SK-N-SH (cell line): ENCODE results near the gene TAOK1. TPM values are rescaled to one million over a fixed set of nuclear protein-coding genes. Genes with fewer than 3 reads are reported as not detected.

Source experiments
- CTCF ChIA-PET: fragments of 300-600, 350-600 bp; formaldehyde crosslinking; extraction: SDS; loops from one replicate; lab custom pipeline; 2021; lab: Yijun Ruan, JAX
- POLR2A ChIA-PET: fragments of 350-600 bp; sonication (Branson Sonifier 250); formaldehyde crosslinking; extraction: SDS; loops from one replicate; lab custom pipeline; 2020; ENCODE audit warnings: antibody characterized with exemption, inconsistent platforms; lab: Yijun Ruan, JAX
- DNase-seq: peaks from one replicate; pipeline ENCODE4 v3.0.0; 2012
- H2AFZ ChIP-seq: fragments of 200-600 bp; sonication (generic); 2 replicates; pipeline ENCODE4 v1.8.1; 2016; ENCODE audit warnings: antibody characterized with exemption, mild to moderate bottlenecking, low read depth
- H3F3A ChIP-seq: fragments of 200-600 bp; sonication (generic); replicated peaks from 2 replicates; pipeline ENCODE3; 2016; ENCODE audit warnings: antibody characterized with exemption, mild to moderate bottlenecking; ENCODE audit not compliant: insufficient read depth
- H3K27ac ChIP-seq, 2 experiments: fragments of 200-500 bp in 1 of 2; fragments of 200-600 bp in 1 of 2; sonication (Bioruptor generic) in 1 of 2; sonication (generic), shearing (Covaris generic) in 1 of 2; 2 replicates each; pipeline versions ENCODE4 v1.5.1 to v1.6.1; 2014 to 2016; ENCODE audit warnings: low read depth in 2 of 2, inconsistent platforms in 1 of 2, low read length in 1 of 2, mild to moderate bottlenecking in 1 of 2, mixed read lengths in 1 of 2
- H3K27me3 ChIP-seq: fragments of 200-600 bp; sonication (generic), shearing (Covaris generic); 2 replicates; pipeline ENCODE4 v1.6.1; 2016; ENCODE audit warnings: mixed run types; ENCODE audit not compliant: insufficient read depth
- H3K36me3 ChIP-seq, 2 experiments: fragments of 200-500 bp in 1 of 2; fragments of 200-600 bp in 1 of 2; sonication (Bioruptor generic) in 1 of 2; sonication (generic) in 1 of 2; replicated peaks in 1 of 2; 2 replicates each; pipeline versions ENCODE3 to v1.5.1; 2014 to 2016; ENCODE audit warnings: low read length in 1 of 2, mild to moderate bottlenecking in 1 of 2; ENCODE audit not compliant: insufficient read depth in 2 of 2, control insufficient read depth in 1 of 2
- H3K4me1 ChIP-seq, 2 experiments: fragments of 200-500 bp in 1 of 2; fragments of 200-600 bp in 1 of 2; sonication (Bioruptor generic) in 1 of 2; sonication (generic), shearing (Covaris generic) in 1 of 2; 2 replicates each; pipeline versions ENCODE4 v1.5.1 to v1.6.1; 2014 to 2016; ENCODE audit warnings: low read depth in 1 of 2, low read length in 1 of 2, mixed run types in 1 of 2; ENCODE audit not compliant: insufficient read depth in 2 of 2, control insufficient read depth in 1 of 2
- H3K4me2 ChIP-seq: fragments of 200-600 bp; sonication (generic), shearing (Covaris generic); 2 replicates; pipeline ENCODE4 v1.6.1; 2017; ENCODE audit warnings: mixed run types
- H3K4me3 ChIP-seq, 2 experiments: fragments of 200-500 bp in 1 of 2; fragments of 200-600 bp in 1 of 2; sonication (Bioruptor generic) in 1 of 2; sonication (generic), shearing (Covaris generic) in 1 of 2; 2 replicates each; pipeline versions ENCODE4 v1.5.1 to v1.8.1; 2014 to 2016; ENCODE audit warnings: low read depth in 2 of 2, inconsistent platforms in 1 of 2, low read length in 1 of 2, mild to moderate bottlenecking in 1 of 2, mixed read lengths in 1 of 2, moderate library complexity in 1 of 2
- H3K79me2 ChIP-seq: fragments of 200-600 bp; sonication (generic); 2 replicates; pipeline ENCODE4 v1.8.1; 2017; ENCODE audit warnings: mild to moderate bottlenecking; ENCODE audit not compliant: insufficient read depth
- H3K9ac ChIP-seq: fragments of 200-600 bp; sonication (generic); 2 replicates; pipeline ENCODE4 v1.6.1; 2017; ENCODE audit warnings: mixed run types
- H3K9me2 ChIP-seq: fragments of 200-600 bp; sonication (generic); 2 replicates; pipeline ENCODE4 v1.6.1; 2017; ENCODE audit warnings: mixed run types
- H3K9me3 ChIP-seq: fragments of 200-600 bp; sonication (generic); 2 replicates; pipeline ENCODE4 v1.6.1; 2017; ENCODE audit warnings: mixed run types, mild to moderate bottlenecking, moderate library complexity
- H4K20me1 ChIP-seq: fragments of 200-600 bp; sonication (generic); 2 replicates; pipeline ENCODE4 v1.6.1; 2017; ENCODE audit warnings: mild to moderate bottlenecking, mixed run types; ENCODE audit not compliant: insufficient read depth
- CTCF ChIP-seq: fragments of 200-600 bp; sonication (generic); IDR thresholded peaks from 2 replicates; pipeline ENCODE4 v1.6.1; 2017; ENCODE audit warnings: antibody characterized with exemption, mild to moderate bottlenecking, moderate library complexity
- EP300 ChIP-seq, 2 experiments: IDR thresholded peaks; 2 replicates each; pipeline versions ENCODE4 v1.4.0 to v1.6.1; 2012; ENCODE audit warnings: borderline replicate concordance in 1 of 2, low read depth in 1 of 2, low read length in 1 of 2
- FOSL2 ChIP-seq: IDR thresholded peaks from 2 replicates; pipeline ENCODE4 v1.4.0; 2012; ENCODE audit warnings: low read depth, mild to moderate bottlenecking, moderate library complexity, borderline replicate concordance
- FOXM1 ChIP-seq: IDR thresholded peaks from 2 replicates; pipeline ENCODE4 v1.4.0; 2012; ENCODE audit warnings: low read depth, mild to moderate bottlenecking
- GABPA ChIP-seq: IDR thresholded peaks from 2 replicates; pipeline ENCODE4 v1.4.0; 2012; ENCODE audit warnings: low read depth, mild to moderate bottlenecking
- IRF3 ChIP-seq: fragments of 150-350 bp; IDR thresholded peaks from 2 replicates; pipeline ENCODE4 v1.6.1; 2016; ENCODE audit warnings: mild to moderate bottlenecking, low read depth, low read length
- MAX ChIP-seq: IDR thresholded peaks from 2 replicates; pipeline ENCODE4 v1.4.0; 2012; ENCODE audit warnings: low read depth
- MEF2A ChIP-seq: IDR thresholded peaks from 2 replicates; pipeline ENCODE4 v1.4.0; 2012; ENCODE audit warnings: low read depth, borderline replicate concordance
- MXI1 ChIP-seq: IDR thresholded peaks from 2 replicates; pipeline ENCODE4 v1.6.1; 2012; ENCODE audit warnings: mild to moderate bottlenecking, low read depth, low read length, improper control_type of control experiment
- NFIC ChIP-seq: IDR thresholded peaks from 2 replicates; pipeline ENCODE4 v1.4.0; 2012; ENCODE audit warnings: borderline replicate concordance
- NRF1 ChIP-seq: IDR thresholded peaks from 2 replicates; pipeline ENCODE4 v1.6.1; 2012; ENCODE audit warnings: low read depth, mild to moderate bottlenecking, low read length
- PBX3 ChIP-seq: IDR thresholded peaks from 2 replicates; pipeline ENCODE4; 2012
- RAD21 ChIP-seq: IDR thresholded peaks from 2 replicates; pipeline ENCODE4 v1.6.1; 2012; ENCODE audit warnings: mild to moderate bottlenecking, low read length
- RFX5 ChIP-seq: IDR thresholded peaks from 2 replicates; pipeline ENCODE4 v1.6.1; 2012; ENCODE audit warnings: mild to moderate bottlenecking, improper control_type of control experiment, low read length
- RXRA ChIP-seq: IDR thresholded peaks from 2 replicates; pipeline ENCODE4 v1.4.0; 2012; ENCODE audit warnings: low read depth, mild to moderate bottlenecking, borderline replicate concordance
- SIN3A ChIP-seq: IDR thresholded peaks from 2 replicates; pipeline ENCODE4 v1.6.1; 2012; ENCODE audit warnings: low read depth, mild to moderate bottlenecking, low read length, moderate library complexity, borderline replicate concordance
- TAF1 ChIP-seq: IDR thresholded peaks from 2 replicates; pipeline ENCODE4 v1.6.1; 2012; ENCODE audit warnings: low read depth, mild to moderate bottlenecking, low read length, moderate library complexity, borderline replicate concordance
- USF2 ChIP-seq: fragments of 150-350 bp; IDR thresholded peaks from 2 replicates; pipeline ENCODE4 v1.6.1; 2017; ENCODE audit warnings: antibody characterized with exemption, low read length, low read depth, borderline replicate concordance
- YY1 ChIP-seq: IDR thresholded peaks from 2 replicates; pipeline ENCODE4 v1.4.0; 2012; ENCODE audit warnings: low read depth, mild to moderate bottlenecking
- WGBS: methylation state at CpG from one replicate; pipeline ENCODE4 v1.1.6; 2017; ENCODE audit warnings: low lambda C conversion rate; 5-methylcytosine and 5-hydroxymethylcytosine counted together
- polyA plus RNA-seq, 3 experiments: library from polyadenylated mRNA; depleted of rRNA; stranded (reverse); fragments of >200 nt; gene quantifications; 2 replicates each; pipeline ENCODE4 v1.2.3, GENCODE V29; 2012

The TAOK1 gene
- polyA plus RNA-seq, 1 of the 3 experiments (the other 2 are of a cell fraction) = 5.9 TPM

GRCh38 chr17:29357232-29357631 lies 32.9 kb upstream of the TAOK1 start:
- H3K4me3 ChIP-seq = no peak overlapping the region
- ChIA-PET POLR2A (interaction anchor here (0.7 kb wide), 1 partner anchor 19 kb away, joined by 3 read pairs; no protein-coding TSS in a partner anchor), CTCF (interaction anchor here (0.6 to 5.7 kb wide), 3 partner anchors 12 to 179 kb away, joined by 3 to 34 read pairs (median 6); no protein-coding TSS in a partner anchor)
- H3K4me2 ChIP-seq = no peak overlapping the region
- no peaks in the 10 kb centered on the region for H3K9me2 ChIP-seq
- no peaks in the 10 kb centered on the region for H3K36me3 ChIP-seq
- H3K27me3 ChIP-seq = no peaks in the 10 kb centered on the region
- WGBS = 94% methylated on average over 2 of the region's 2 CpGs
- no peak overlapping the region for H3K27ac ChIP-seq
- no peaks in the 10 kb centered on the region for H3K9me3 ChIP-seq
- H4K20me1 ChIP-seq = no peaks in the 10 kb centered on the region
- peaks cover 0 to 11% of the 10 kb centered on the region in 2 experiments; a peak in 1 of 4 replicates for H3K4me1 ChIP-seq
- DNase-seq = no peak
- no peaks in the 10 kb centered on the region for H3F3A ChIP-seq
- no peaks in the 10 kb centered on the region for H3K79me2 ChIP-seq
- H3K9ac ChIP-seq = no peak overlapping the region
- TF ChIP-seq EP300 (IDR thresholded peaks at IDR 0.05; ENCODE audit: borderline replicate concordance in 1 of 2, low read depth in 1 of 2, low read length in 1 of 2) (no peak), RFX5 (no peak), MXI1 (no peak), NFIC (no peak)
- no peak overlapping the region for H2AFZ ChIP-seq

GRCh38 chr17:29357821-29358232 lies 32.3 kb upstream of the TAOK1 start:
- WGBS = 85% methylated on average over 5 of the region's 5 CpGs
- Histone ChIP-seq H2AFZ (peak overlapping the region; percentile 57; the same call in 1 of the 2 replicates), H3K27me3 (no peaks in the 10 kb centered on the region), H3K9ac (no peak overlapping the region), H3K4me1 (peaks cover 0 to 11% of the 10 kb centered on the region in 2 experiments; a peak in 1 of 4 replicates), H3K36me3 (no peaks in the 10 kb centered on the region), H3K79me2 (no peaks in the 10 kb centered on the region), H3K9me3 (no peaks in the 10 kb centered on the region)
- no peak for DNase-seq
- TF ChIP-seq TAF1 = no peak
- no peak for TF ChIP-seq FOXM1
- no peak for TF ChIP-seq IRF3
- no peak for TF ChIP-seq SIN3A
- no peak for TF ChIP-seq NRF1
- no peak for TF ChIP-seq GABPA
- TF ChIP-seq USF2 = no peak
- no peak for TF ChIP-seq RFX5
- no peak for TF ChIP-seq MAX
- no peak for TF ChIP-seq PBX3
- no peak for TF ChIP-seq EP300 (IDR thresholded peaks at IDR 0.05; ENCODE audit: borderline replicate concordance in 1 of 2, low read depth in 1 of 2, low read length in 1 of 2)
- TF ChIP-seq FOSL2 = no peak
- no peak for TF ChIP-seq YY1
- no peak for TF ChIP-seq RXRA
- no peak for TF ChIP-seq RAD21
- TF ChIP-seq CTCF = no peak
- no peak for TF ChIP-seq MEF2A
- TF ChIP-seq, all 33 proteins: peak for 0
- Histone ChIP-seq H3K27ac (no peak overlapping the region), H3K4me3 (no peak overlapping the region), H3F3A (no peaks in the 10 kb centered on the region), H3K9me2 (no peaks in the 10 kb centered on the region), H4K20me1 (no peaks in the 10 kb centered on the region), H3K4me2 (0 out of 2 replicates have a peak overlapping the region, but pooled peaks have one; percentile 17)
- ChIA-PET POLR2A (no interaction called here), CTCF (interaction anchor here (0.6 to 5.7 kb wide), 4 partner anchors 12 to 210 kb away, joined by 3 to 34 read pairs (median 4); no protein-coding TSS in a partner anchor)
